Retinal pigment epithelial cell (primary cell): ENCODE results near the gene FOXP4.

Source experiments
- DNase-seq: peaks from one replicate; pipeline ENCODE4 v3.0.0-alpha.2; 2010; ENCODE audit warnings: low read depth
- H3K4me3 ChIP-seq: 2 replicates; pipeline ENCODE4 v1.5.1; 2011; ENCODE audit warnings: mild to moderate bottlenecking, low read length, control low read depth, moderate library complexity
- TF ChIP-seq, protein P1 (sequence below): conservative IDR thresholded peaks from 2 replicates; pipeline ENCODE4 v1.5.1; 2011; ENCODE audit warnings: low read depth, low read length, control low read depth, inconsistent platforms

Gene FOXP4

GRCh38 chr6:41622206-41622988 is 76.2 kb downstream of the FOXP4 start:
- H3K4me3 ChIP-seq: no peak overlapping the region
- TF ChIP-seq, protein P1, sequence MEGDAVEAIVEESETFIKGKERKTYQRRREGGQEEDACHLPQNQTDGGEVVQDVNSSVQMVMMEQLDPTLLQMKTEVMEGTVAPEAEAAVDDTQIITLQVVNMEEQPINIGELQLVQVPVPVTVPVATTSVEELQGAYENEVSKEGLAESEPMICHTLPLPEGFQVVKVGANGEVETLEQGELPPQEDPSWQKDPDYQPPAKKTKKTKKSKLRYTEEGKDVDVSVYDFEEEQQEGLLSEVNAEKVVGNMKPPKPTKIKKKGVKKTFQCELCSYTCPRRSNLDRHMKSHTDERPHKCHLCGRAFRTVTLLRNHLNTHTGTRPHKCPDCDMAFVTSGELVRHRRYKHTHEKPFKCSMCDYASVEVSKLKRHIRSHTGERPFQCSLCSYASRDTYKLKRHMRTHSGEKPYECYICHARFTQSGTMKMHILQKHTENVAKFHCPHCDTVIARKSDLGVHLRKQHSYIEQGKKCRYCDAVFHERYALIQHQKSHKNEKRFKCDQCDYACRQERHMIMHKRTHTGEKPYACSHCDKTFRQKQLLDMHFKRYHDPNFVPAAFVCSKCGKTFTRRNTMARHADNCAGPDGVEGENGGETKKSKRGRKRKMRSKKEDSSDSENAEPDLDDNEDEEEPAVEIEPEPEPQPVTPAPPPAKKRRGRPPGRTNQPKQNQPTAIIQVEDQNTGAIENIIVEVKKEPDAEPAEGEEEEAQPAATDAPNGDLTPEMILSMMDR: no peak
- no peak for DNase-seq

- TF ChIP-seq, protein P1: no peak
- no peak for DNase-seq
- no peak overlapping the region for H3K4me3 ChIP-seq
Observed at GRCh38 chr6:41623330-41623729, 77.1 kb downstream of the FOXP4 start.

GRCh38 chr6:41624621-41625380 is 78.6 kb downstream of the FOXP4 start:
- H3K4me3 ChIP-seq: no peak overlapping the region
- TF ChIP-seq, protein P1: no peak
- no peak for DNase-seq

- TF ChIP-seq, protein P1: no peak
- no peak for DNase-seq
- H3K4me3 ChIP-seq: no peak overlapping the region
Observed at GRCh38 chr6:41625442-41625841, 79.3 kb downstream of the FOXP4 start.

GRCh38 chr6:41626022-41626421 is 79.8 kb downstream of the FOXP4 start:
- H3K4me3 ChIP-seq: no peak overlapping the region
- TF ChIP-seq, protein P1: no peak
- no peak for DNase-seq

DNA sequence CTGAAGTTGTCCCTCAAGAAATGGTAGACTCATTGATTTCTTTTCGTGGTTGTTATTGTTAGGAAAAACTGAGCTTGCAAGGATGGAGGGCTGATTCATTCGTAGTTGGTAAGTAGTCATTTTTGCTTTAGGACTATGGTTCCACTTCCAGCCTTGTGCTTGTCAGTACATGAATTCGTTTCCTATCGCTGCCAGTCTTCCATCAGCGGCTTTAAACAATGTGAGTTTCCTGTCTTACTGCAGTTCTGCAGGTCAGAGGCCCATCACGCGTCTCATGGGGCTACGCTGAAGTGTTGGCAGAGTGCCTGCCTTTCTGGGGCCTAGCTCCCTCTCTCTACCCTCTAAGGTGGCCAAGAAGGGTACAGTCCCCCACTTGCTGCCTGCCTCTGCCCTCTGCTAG is 80.7 kb downstream of the FOXP4 start:
- no peak overlapping the region for H3K4me3 ChIP-seq
- TF ChIP-seq, protein P1: no peak
- no peak for DNase-seq
